DOHH2 (cell line): Measurements from ENCODE around the gene HMX1.

Experiments used
- H3F3A ChIP-seq: fragments of 200-600 bp; sonication (generic), shearing (Covaris generic); 2 replicates; pipeline ENCODE4 v1.6.0; 2016; ENCODE audit warnings: antibody characterized with exemption, mild to moderate bottlenecking; ENCODE audit not compliant: control insufficient read depth, insufficient read depth
- H3K27ac ChIP-seq: fragments of 200-600 bp; sonication (generic); 2 replicates; pipeline ENCODE4 v1.5.1; 2014; ENCODE audit warnings: low read depth, mild to moderate bottlenecking, low read length, moderate library complexity
- H3K27me3 ChIP-seq: fragments of 200-600 bp; sonication (generic); 2 replicates; pipeline ENCODE4 v1.6.1; 2014; ENCODE audit warnings: mild to moderate bottlenecking, low read length, mixed read lengths; ENCODE audit not compliant: control insufficient read depth
- H3K36me3 ChIP-seq: fragments of 200-600 bp; sonication (generic); 2 replicates; pipeline ENCODE4 v1.6.1; 2014; ENCODE audit warnings: mild to moderate bottlenecking, low read length, moderate library complexity, mixed read lengths; ENCODE audit not compliant: control insufficient read depth
- H3K4me1 ChIP-seq: fragments of 200-600 bp; sonication (generic); 2 replicates; pipeline ENCODE4 v1.6.1; 2014; ENCODE audit warnings: mild to moderate bottlenecking, low read length, mixed read lengths; ENCODE audit not compliant: control insufficient read depth
- H3K4me2 ChIP-seq: fragments of 200-600 bp; sonication (generic); 2 replicates; pipeline ENCODE4 v1.6.0; 2014; ENCODE audit warnings: mild to moderate bottlenecking, low read length, moderate library complexity
- H3K4me3 ChIP-seq: fragments of 200-600 bp; sonication (generic); 2 replicates; pipeline ENCODE4 v1.5.1; 2014; ENCODE audit warnings: mild to moderate bottlenecking, low read length, mixed read lengths
- H3K79me2 ChIP-seq: fragments of 200-600 bp; sonication (generic); 2 replicates; pipeline ENCODE4 v1.6.1; 2014; ENCODE audit warnings: mild to moderate bottlenecking, low read length, mixed read lengths; ENCODE audit not compliant: control insufficient read depth
- H3K9me2 ChIP-seq: fragments of 200-600 bp; sonication (generic); replicated peaks from 2 replicates; pipeline ENCODE4 v1.6.1; 2014; ENCODE audit warnings: mild to moderate bottlenecking, low read length, mixed read lengths; ENCODE audit not compliant: control insufficient read depth
- H3K9me3 ChIP-seq: fragments of 200-600 bp; sonication (generic); 2 replicates; pipeline ENCODE4 v1.6.1; 2014; ENCODE audit warnings: antibody characterized with exemption, low read length, mixed read lengths; ENCODE audit not compliant: control insufficient read depth, insufficient read depth
- H4K20me1 ChIP-seq: fragments of 200-600 bp; sonication (generic); 2 replicates; pipeline ENCODE4 v1.6.0; 2014; ENCODE audit warnings: low read depth, mild to moderate bottlenecking, antibody characterized with exemption, low read length, moderate library complexity; ENCODE audit not compliant: control insufficient read depth, insufficient read depth
- CTCF ChIP-seq: fragments of 200-600 bp; sonication (generic); IDR thresholded peaks from one replicate; pipeline ENCODE4 v1.5.1; 2014; ENCODE audit warnings: antibody characterized with exemption, mild to moderate bottlenecking, low read depth, low read length; ENCODE audit not compliant: poor library complexity, severe bottlenecking
- EZH2phosphoT487 ChIP-seq: fragments of 200-600 bp; sonication (generic); IDR thresholded peaks from 2 replicates; pipeline ENCODE4 v1.6.1; 2017; ENCODE audit warnings: borderline replicate concordance, mild to moderate bottlenecking, antibody characterized with exemption, low read length, moderate library complexity, mixed read lengths

Gene HMX1

GRCh38 chr4:8860892-8861575, 10.6 kb downstream of the HMX1 start:
- Histone ChIP-seq H3K4me1 (no peaks in the 10 kb centered on the region), H3K9me2 (no peaks in the 10 kb centered on the region), H3K79me2 (no peaks in the 10 kb centered on the region), H3K4me3 (no peak overlapping the region), H3K27ac (no peak overlapping the region), H3K27me3 (no peaks in the 10 kb centered on the region; the same call in 1 of the 2 replicates), H4K20me1 (no peaks in the 10 kb centered on the region), H3F3A (no peaks in the 10 kb centered on the region), H3K9me3 (peaks cover 10% of the 10 kb centered on the region; the same call in 1 of the 2 replicates), H3K36me3 (no peaks in the 10 kb centered on the region), H3K4me2 (no peak overlapping the region)
- no peak for TF ChIP-seq EZH2phosphoT487
- TF ChIP-seq CTCF: no peak

GRCh38 chr4:8860096-8860891, 11.3 kb downstream of the HMX1 start:
- Histone ChIP-seq H3K4me1 (no peaks in the 10 kb centered on the region), H3K4me2 (no peak overlapping the region)
- no peak for TF ChIP-seq EZH2phosphoT487
- no peak for TF ChIP-seq CTCF

GRCh38 chr4:8859550-8860095, 12.0 kb downstream of the HMX1 start:
- H3K79me2 ChIP-seq: no peaks in the 10 kb centered on the region
- peaks cover 10% of the 10 kb centered on the region; the same call in 1 of the 2 replicates for H3K9me3 ChIP-seq
- no peak overlapping the region for H3K27ac ChIP-seq
- H3K4me2 ChIP-seq: no peak overlapping the region
- no peaks in the 10 kb centered on the region for H3K9me2 ChIP-seq
- H3K4me1 ChIP-seq: no peaks in the 10 kb centered on the region
- TF ChIP-seq EZH2phosphoT487: no peak
- TF ChIP-seq CTCF: no peak
- peaks cover 12% of the 10 kb centered on the region for H3K27me3 ChIP-seq
- H3K4me3 ChIP-seq: no peak overlapping the region
- no peaks in the 10 kb centered on the region for H3F3A ChIP-seq
- no peaks in the 10 kb centered on the region for H3K36me3 ChIP-seq
- no peaks in the 10 kb centered on the region for H4K20me1 ChIP-seq

More at GRCh38 chr4:8860096-8860891, 11.3 kb downstream of the HMX1 start:
- no peaks in the 10 kb centered on the region for H3K36me3 ChIP-seq
- peaks cover 5% of the 10 kb centered on the region; the same call in 1 of the 2 replicates for H3K27me3 ChIP-seq
- no peaks in the 10 kb centered on the region for H4K20me1 ChIP-seq
- H3K4me3 ChIP-seq: no peak overlapping the region
- peaks cover 10% of the 10 kb centered on the region; the same call in 1 of the 2 replicates for H3K9me3 ChIP-seq
- H3F3A ChIP-seq: no peaks in the 10 kb centered on the region
- H3K79me2 ChIP-seq: no peaks in the 10 kb centered on the region
- no peak overlapping the region for H3K27ac ChIP-seq
- no peaks in the 10 kb centered on the region for H3K9me2 ChIP-seq
